Activated CD8-positive, alpha-beta memory T cell treated with anti-CD3 and anti-CD28 coated beads for 36 hours (primary cell): ENCODE results near the gene MYO5B. TPM values are rescaled to one million over a fixed set of nuclear protein-coding genes. Genes with fewer than 3 reads are reported as not detected.

Experiments
- CTCF ChIA-PET: fragments of 350-600 bp; sonication (Branson Sonifier 250); formaldehyde crosslinking; loops from one replicate; lab custom pipeline; 2021; ENCODE audit warnings: antibody characterized with exemption; lab: Charles Lee
- POLR2A ChIA-PET: fragments of 350-600 bp; sonication (Branson Sonifier 250); formaldehyde crosslinking; loops from one replicate; lab custom pipeline; 2021; ENCODE audit warnings: antibody characterized with exemption; lab: Charles Lee
- total RNA-seq, 2 experiments: library from RNA; stranded (reverse); gene quantifications; one replicate each; pipeline ENCODE4 v1.2.3, GENCODE V29; 2021

Gene MYO5B
- total RNA-seq, 2 experiments from 2014 or later = not detected

GRCh38 chr18:50190926-50191325 lies 4.0 kb downstream of the MYO5B start:
- POLR2A ChIA-PET = no interaction called here
- CTCF ChIA-PET = no interaction called here

- ChIA-PET POLR2A (no interaction called here), CTCF (no interaction called here)
Measured at GRCh38 chr18:50190236-50190635, 4.7 kb downstream of the MYO5B start.

- CTCF ChIA-PET = no interaction called here
Measured at GRCh38 chr18:50189160-50189559, 5.8 kb downstream of the MYO5B start.

GRCh38 chr18:50188652-50189051 lies 6.3 kb downstream of the MYO5B start:
- ChIA-PET POLR2A (no interaction called here), CTCF (no interaction called here)

More at GRCh38 chr18:50189160-50189559, 5.8 kb downstream of the MYO5B start:
- POLR2A ChIA-PET = no interaction called here

GRCh38 chr18:50187659-50188058 lies 7.3 kb downstream of the MYO5B start:
- ChIA-PET CTCF (no interaction called here), POLR2A (no interaction called here)

- POLR2A ChIA-PET = no interaction called here
- CTCF ChIA-PET = no interaction called here
Measured at GRCh38 chr18:50186385-50186784, 8.6 kb downstream of the MYO5B start.

GRCh38 chr18:50183556-50183955 lies 11.4 kb downstream of the MYO5B start:
- ChIA-PET CTCF (no interaction called here), POLR2A (no interaction called here)

GRCh38 chr18:50182511-50182910 lies 12.4 kb downstream of the MYO5B start:
- ChIA-PET CTCF (no interaction called here), POLR2A (no interaction called here)

- ChIA-PET CTCF (no interaction called here), POLR2A (no interaction called here)
Measured at GRCh38 chr18:50181590-50181989, 13.4 kb downstream of the MYO5B start.

- ChIA-PET CTCF (no interaction called here), POLR2A (no interaction called here)
Measured at GRCh38 chr18:50179465-50179864, 15.5 kb downstream of the MYO5B start.

GRCh38 chr18:50177294-50177992 lies 17.5 kb downstream of the MYO5B start:
- POLR2A ChIA-PET = no interaction called here

GRCh38 chr18:50172367-50172766 lies 22.6 kb downstream of the MYO5B start:
- ChIA-PET CTCF (no interaction called here), POLR2A (no interaction called here)

More at GRCh38 chr18:50177294-50177992, 17.5 kb downstream of the MYO5B start:
- CTCF ChIA-PET = no interaction called here

- ChIA-PET POLR2A (no interaction called here), CTCF (no interaction called here)
Measured at GRCh38 chr18:50171406-50171805, 23.5 kb downstream of the MYO5B start.

GRCh38 chr18:50170004-50170403 lies 24.9 kb downstream of the MYO5B start:
- CTCF ChIA-PET = no interaction called here
- POLR2A ChIA-PET = no interaction called here

GRCh38 chr18:50169149-50169548 lies 25.8 kb downstream of the MYO5B start:
- CTCF ChIA-PET = no interaction called here
- POLR2A ChIA-PET = no interaction called here

GRCh38 chr18:50167966-50168365 lies 27.0 kb downstream of the MYO5B start:
- CTCF ChIA-PET = no interaction called here

GRCh38 chr18:50166901-50167300 lies 28.0 kb downstream of the MYO5B start:
- ChIA-PET POLR2A (no interaction called here), CTCF (no interaction called here)

More at GRCh38 chr18:50167966-50168365, 27.0 kb downstream of the MYO5B start:
- POLR2A ChIA-PET = no interaction called here

GRCh38 chr18:50163505-50163904 lies 31.4 kb downstream of the MYO5B start:
- ChIA-PET POLR2A (no interaction called here), CTCF (no interaction called here)

- POLR2A ChIA-PET = no interaction called here
- CTCF ChIA-PET = no interaction called here
Measured at GRCh38 chr18:50162486-50163304, 32.3 kb downstream of the MYO5B start.

- CTCF ChIA-PET = no interaction called here
- POLR2A ChIA-PET = no interaction called here
Measured at GRCh38 chr18:50161597-50162205, 33.2 kb downstream of the MYO5B start.

GRCh38 chr18:50159654-50160046 lies 35.3 kb downstream of the MYO5B start:
- ChIA-PET POLR2A (no interaction called here), CTCF (no interaction called here)
